Caki2 (cell line): ENCODE data around the gene CFAP299. TPM values are rescaled to one million over a fixed set of nuclear protein-coding genes. Genes with fewer than 3 reads are reported as not detected.

ENCODE experiments used
- DNase-seq: peaks from one replicate; pipeline ENCODE4 v3.0.0-alpha.2; 2015; ENCODE audit warnings: low read depth
- in situ Hi-C: cut with HindIII; loops from 2 replicates; pipeline ENCODE4 v1.10.0; 2016; ENCODE audit warnings: low sequenced_read_pairs, low pct_unique_long_range_greater_than_20kb, mixed read lengths
- total RNA-seq: library from RNA; depleted of rRNA; stranded (reverse); fragments of >200 nt; shearing (Covaris generic); gene quantifications from 2 replicates; pipeline ENCODE4 v1.2.3, GENCODE V29; 2014; ENCODE audit warnings: low replicate concordance

The CFAP299 gene
- total RNA-seq, 1 experiment from 2014 or later, result not detected

DNA sequence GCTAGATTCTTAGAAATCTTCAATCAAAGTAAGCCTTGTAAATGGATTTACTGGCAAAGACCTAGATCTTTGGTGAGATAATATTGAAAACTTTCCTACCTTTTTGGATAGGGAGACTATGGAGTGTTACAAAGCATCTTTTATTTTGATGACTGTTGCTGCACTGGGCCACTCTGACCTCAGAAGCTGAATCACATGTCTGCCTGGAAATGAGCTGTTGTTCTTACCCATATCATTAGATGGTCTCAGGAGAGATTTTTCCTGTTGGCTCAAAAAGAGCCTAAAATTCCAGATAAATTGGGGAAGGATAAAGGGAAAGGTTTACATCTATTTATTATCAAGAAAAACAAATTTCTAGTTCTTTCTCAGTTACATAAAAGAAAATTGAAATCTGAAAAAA, 567.5 kb downstream of the CFAP299 start:
- in situ Hi-C loops, result no loop called here

DNA sequence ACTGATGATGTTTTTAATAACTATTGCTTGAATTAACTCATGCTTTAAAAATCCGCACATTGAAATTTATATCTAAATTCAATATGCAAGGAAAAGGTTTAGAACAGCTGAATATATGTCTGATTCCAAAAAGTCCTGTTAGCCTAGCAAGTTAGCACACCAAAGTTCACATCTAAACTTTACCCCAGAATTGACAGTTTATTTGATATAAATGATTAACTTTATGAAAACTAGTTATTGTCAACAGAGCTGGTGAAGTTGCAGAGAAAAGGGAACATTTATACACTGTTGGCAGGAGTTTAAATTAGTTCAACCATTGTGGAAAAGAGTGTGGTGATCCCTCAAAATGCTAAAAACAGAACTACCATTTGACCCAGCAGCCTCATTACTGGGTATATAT, 574.4 kb downstream of the CFAP299 start:
- no peak for DNase-seq

More for the DNA sequence above, 567.5 kb downstream of the CFAP299 start:
- no peak for DNase-seq

DNA sequence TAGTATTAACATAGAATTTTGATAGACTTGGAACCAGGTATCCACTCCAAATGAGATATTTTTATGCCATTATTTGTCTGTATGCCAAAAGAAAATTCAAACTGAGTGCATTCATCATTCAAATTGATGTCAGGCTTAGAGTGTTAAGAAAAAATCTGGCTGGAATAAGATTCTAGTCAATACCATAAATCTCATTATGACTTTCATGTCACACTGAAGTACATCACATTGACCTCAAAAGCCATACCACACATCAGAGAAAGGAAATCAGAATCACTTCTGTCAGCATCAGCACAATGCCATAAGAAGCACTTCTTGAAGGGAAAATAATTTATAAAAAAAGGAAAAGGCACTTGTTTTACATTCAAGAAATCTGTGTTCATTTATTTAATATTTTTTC, 575.9 kb downstream of the CFAP299 start:
- DNase-seq, result no peak
- in situ Hi-C loops, result no loop called here

More for the DNA sequence above, 574.4 kb downstream of the CFAP299 start:
- in situ Hi-C loops, result no loop called here

DNA sequence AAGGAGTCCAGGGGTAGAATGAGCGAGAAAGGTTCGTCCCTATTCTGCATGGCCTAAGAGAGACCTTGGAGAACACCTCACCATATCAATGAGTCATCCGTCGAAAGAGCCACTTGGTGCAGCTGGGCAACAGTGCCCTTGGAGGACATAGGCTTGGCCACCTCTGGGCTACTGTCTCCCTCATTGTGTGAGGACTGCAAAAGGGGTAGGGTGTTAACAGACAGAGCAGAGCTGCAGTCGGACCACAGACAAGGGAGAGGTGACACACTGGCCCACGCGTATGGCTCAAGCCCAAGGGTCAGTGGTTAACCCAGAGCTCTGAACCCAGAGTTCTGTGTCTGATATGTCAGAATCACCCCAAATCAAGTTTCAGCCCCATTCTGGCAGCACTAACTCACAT, 576.8 kb downstream of the CFAP299 start:
- DNase-seq, result no peak
- in situ Hi-C loops, result no loop called here

DNA sequence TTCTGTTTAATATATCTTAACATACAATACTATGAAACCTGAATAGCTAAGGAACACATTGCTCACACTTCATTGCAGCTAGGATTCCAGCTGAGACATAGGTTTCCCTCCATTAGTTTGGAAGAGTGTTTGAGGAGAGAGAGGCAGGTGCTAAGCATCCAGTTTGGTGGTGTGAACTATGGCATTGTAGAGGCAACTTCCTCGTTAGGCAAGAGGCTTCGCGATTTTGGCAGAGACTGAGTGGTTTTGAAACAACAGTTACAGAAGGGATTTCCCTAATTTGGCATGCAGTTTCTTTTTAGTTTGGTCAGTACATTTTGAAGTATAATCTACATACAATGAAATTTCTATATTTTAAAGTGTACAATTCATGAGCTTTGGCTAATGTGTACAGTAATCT, 577.9 kb downstream of the CFAP299 start:
- no peak for DNase-seq
- in situ Hi-C loops, result no loop called here

DNA sequence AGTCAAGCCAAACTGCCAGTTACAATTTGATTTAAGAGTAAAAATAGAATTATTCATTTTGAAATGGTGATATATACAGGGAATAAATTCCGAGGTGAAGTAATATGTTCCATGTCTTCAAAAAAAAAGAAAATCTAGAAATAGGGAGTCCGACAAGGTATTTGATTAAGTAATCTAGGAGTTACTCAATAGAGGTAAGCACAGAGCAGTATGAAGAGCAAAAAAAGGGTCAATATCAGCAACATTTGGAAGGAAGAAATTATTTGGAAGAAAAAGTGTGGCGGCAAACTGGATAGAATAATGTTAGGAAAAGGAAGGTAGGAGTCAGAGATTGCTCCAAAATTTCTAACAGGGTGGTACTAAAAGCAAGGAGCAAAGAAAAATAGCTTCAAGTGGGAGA, 581.2 kb downstream of the CFAP299 start:
- DNase-seq, result no peak
- in situ Hi-C loops, result no loop called here

DNA sequence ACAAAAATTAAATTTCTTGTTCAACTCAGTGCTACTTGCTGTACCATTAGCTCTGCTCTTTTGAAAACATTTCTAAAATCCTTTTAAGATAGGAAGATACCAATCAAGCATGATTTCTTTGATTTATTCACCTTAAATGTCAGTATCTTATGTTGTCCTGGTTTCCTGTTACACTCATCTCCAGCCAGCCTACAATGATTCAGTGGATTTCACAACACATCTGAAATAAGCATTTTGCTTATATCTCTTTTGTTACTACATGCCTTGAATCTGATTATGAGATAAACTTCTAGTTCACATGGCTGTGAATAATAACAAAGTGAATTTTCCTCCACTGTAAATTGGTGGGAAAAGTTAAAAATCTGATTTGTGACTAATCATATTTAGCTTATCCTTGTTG, 582.5 kb downstream of the CFAP299 start:
- no peak for DNase-seq
- in situ Hi-C loops, result no loop called here

DNA sequence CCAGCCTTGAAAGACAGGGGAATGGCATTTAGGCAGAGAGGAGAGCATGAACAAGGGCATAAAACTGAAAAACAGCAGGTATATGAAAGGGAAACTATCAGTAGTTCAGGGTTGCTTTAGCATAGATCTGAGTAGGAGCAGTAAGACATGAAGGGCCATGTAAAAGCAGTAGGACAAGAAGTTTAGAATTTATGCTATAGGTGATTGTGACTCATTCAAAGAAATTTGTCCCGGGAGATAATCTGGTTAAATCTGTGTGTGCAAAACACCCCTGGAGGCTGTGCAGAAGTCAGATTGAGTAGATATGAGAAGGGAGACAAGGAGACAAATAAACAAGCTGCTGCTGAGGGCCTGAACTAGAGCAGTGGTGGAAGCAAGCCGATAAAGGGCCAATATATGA, 585.9 kb downstream of the CFAP299 start:
- in situ Hi-C loops, result no loop called here
- no peak for DNase-seq

DNA sequence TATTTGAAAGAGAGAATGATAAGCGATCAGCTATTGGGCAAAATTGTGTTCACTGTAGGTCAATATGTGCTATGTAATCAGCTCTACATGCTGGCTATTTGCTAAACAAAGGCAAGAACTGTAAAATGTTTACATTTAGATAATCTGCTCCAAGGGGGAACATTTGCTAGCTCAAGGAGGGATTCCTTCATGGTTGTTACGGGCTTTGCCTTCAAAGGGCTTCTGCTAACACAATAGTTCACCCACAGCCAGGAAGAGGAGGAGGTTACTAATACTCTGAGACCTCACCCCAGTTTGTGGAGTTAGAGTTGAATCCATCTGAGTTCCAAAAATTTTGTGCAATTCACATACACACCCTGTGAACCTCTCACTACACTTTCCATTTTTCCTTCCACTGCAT, 587.4 kb downstream of the CFAP299 start:
- in situ Hi-C loops, result no loop called here
- no peak for DNase-seq

DNA sequence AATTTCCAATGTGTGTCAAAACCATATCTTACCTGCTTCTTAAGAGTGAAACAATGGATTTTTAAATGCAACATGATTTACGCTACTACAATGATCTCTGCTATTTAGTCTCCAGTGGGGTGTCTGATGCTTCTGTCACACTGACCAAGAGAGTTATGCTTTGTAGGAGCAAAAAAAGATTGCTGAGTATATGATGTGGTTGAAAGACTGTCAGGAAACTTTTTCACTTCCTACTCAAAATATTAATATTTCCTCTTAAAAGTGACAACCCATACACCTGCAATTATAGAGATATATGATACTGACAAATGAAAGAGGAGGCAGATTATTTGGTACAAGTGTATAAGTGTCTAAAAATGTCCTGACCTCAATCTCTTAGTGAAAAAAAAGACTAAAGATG, 589.8 kb downstream of the CFAP299 start:
- in situ Hi-C loops, result no loop called here
- no peak for DNase-seq

DNA sequence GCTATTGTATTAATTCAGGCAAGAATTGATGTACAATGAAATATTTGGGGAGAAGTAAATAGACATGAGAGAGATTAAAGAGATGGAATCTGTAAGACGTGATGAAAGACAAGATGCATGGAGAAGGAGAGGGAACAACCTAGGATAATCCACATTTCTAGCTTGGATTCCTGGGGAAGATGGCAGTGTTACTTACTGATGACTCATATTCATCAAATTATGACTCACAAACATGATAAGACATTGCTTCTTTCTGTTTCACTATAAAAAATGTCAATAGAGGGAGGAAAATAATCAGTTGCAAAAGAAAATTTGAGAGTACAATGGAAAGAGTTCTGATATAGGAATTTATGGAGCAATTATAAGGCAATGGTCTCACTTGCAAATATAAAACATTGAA, 590.9 kb downstream of the CFAP299 start:
- in situ Hi-C loops, result no loop called here
- DNase-seq, result no peak

DNA sequence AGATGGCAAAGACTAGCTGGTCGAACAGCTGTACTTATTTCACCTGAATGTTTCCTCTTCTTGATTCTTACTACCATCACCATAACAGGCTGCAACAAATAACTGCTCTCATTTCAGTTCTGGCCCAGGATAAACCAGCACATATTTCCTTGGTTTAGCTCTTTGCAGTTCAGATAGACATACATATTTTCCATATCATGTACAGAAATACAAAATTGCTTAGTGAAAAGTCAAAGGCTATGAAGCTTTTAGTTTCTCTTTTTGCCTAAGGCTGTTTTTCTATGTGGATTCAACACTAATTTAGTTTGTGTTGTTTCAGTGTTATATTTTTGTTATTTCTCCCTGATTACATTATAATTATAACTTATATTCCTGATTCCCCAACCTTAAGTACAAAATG, 591.4 kb downstream of the CFAP299 start:
- in situ Hi-C loops, result no loop called here
- no peak for DNase-seq

DNA sequence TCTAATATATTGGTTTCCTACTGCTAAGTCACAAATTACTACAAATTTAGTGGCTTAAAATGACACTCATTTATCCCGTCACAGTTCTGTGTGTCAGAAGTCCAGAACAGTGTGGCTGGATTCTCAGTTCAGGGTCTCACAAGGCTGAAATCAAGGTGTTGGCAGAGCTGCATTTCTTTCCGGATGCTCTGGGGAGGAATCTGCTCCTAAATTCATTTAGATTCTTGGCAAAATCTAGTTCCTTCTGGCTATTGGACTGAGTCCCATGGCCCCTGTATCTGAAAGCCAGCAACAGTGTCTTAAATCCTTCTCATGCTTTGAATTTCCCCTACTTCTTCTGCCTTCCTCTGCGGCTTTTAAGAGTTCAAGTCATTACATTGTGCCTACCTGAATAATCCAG, 591.9 kb downstream of the CFAP299 start:
- in situ Hi-C loops, result no loop called here
- DNase-seq, result no peak

DNA sequence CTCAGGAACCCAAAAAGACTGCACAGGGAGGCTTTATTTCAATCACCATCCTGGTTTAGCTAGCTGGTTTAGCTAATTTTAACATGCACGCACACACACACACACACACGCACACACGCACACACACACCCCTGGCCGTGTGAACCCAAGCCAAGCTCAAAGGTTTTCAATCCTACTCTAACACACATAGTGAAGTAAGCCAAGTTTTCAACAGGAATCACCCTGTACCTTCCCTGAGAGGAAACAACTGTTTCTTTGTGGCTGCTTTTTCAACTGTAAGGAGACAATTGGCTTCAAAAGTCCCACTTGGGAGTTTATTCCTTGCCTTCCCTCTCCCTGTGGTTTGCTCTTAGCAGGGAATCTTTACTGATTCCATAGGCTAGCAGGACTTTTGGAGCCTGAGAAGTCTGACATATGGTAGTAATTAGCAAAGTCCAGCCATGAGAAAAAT, 596.1 kb downstream of the CFAP299 start:
- in situ Hi-C loops, result no loop called here
- no peak for DNase-seq

DNA sequence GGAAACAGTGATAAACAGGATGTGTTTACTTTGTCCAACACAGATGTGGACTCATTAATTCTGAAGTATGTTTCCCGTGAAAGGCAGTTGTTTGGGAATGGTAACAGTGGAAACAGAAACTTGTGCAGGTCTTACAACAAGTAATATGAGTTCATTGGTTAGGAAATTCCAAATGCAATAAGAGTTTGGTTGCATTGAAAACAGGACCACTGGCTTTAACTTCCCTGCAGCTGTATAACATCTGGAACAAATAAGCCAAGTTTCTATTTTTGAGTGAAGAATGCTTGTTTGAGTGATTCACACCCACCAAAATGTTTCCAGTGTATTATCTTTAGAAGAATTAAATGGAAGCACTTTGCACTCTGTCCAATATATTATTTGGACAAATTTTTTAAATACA, 612.6 kb downstream of the CFAP299 start:
- in situ Hi-C loops, result no loop called here
- DNase-seq, result no peak

DNA sequence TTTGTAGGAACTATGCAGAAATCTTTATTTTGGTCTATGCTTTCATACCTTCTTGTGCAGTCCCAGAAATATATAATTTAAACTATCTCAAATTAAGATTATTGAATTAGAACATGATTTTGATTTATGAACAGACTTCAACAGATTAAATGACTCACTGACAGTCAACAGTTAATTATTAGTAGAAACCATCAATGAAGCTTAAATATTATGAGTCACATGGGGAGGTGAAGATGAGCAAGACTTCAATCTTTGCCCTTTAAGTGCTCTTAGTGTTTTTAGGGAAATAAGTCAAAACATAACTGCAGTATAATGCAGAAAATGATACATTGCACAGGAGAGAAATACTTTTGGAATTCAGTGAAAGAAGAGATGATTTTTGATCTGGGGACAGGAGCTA, 613.5 kb downstream of the CFAP299 start:
- in situ Hi-C loops, result no loop called here
- DNase-seq, result peak; percentile 12

DNA sequence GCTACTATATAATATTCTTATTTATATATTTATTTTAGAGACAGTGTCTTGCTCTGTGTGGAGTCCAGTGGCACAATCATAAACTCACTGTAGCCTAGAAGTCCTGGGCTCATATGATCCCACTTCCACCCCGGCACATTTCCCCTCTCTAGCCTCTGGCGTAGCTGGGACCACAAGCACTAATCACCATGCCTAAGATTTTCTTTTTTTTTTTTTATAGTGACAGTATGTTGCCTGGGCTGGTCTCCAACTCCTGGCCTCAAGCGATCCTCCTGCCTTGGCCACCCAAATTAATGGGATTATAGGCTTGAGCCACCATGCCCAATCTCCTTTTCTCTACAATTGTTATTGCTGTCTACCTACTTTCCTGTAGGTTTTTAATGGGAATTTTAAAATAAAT, 620.9 kb downstream of the CFAP299 start:
- in situ Hi-C loops, result no loop called here
- DNase-seq, result no peak

DNA sequence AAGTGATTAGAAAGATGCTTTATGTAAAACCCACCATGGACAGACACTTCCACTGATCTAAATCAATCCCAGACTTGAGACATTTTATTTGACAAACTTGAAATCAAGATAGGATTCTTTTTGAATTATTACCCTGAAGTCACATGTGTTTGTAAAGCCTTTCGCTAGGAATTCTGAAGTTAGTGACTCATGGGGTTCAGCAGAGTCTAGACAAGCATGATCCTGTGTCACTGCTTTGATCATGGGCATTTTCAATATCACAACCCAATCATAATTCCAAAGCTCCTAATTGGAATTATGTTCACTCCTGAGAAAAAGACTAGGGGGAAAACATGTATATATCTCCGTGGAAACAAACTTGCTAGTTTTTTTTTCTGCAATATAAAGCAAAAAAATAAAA, 627.5 kb downstream of the CFAP299 start:
- in situ Hi-C loops, result no loop called here
- peak; percentile 2 for DNase-seq

DNA sequence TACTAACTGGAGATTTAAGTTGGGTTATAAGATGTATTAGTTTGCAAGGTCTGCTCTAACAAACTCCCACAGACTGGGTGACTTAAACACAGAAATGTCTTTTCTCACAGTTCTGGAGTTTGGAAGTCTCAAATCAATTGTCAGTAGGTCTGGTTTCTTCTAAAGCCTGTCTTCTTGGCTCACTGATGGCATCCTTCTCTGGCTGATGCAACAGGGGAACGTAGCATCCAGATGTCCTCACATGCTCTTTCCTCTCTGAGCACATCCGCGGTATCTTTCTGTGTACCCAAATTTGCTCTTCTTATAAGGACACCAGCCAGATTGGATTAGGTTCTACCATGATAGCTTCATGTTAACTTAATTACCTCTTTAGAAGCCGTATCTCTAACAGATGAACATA, 631.8 kb downstream of the CFAP299 start:
- in situ Hi-C loops, result no loop called here

DNA sequence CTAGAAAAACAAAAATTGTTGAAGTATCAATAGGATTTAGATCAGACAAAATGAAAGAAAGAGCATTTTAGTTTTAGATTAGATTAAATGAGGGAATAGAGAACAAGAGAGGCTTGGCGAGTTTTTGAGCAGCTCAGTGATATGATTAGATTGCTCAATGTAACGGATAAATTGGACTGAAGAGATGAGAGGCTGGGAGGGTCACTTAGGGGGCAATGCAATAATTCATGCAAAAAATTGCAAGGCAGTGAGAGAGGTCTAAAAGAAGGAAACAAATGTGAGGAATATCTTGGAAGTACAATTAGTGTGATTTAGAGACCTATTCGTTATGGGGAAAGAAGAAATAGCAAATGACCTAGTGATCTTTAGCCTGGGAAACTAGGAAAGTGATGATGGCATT, 644.7 kb downstream of the CFAP299 start:
- DNase-seq, result no peak
- in situ Hi-C loops, result no loop called here

More for the DNA sequence above, 631.8 kb downstream of the CFAP299 start:
- DNase-seq, result no peak

DNA sequence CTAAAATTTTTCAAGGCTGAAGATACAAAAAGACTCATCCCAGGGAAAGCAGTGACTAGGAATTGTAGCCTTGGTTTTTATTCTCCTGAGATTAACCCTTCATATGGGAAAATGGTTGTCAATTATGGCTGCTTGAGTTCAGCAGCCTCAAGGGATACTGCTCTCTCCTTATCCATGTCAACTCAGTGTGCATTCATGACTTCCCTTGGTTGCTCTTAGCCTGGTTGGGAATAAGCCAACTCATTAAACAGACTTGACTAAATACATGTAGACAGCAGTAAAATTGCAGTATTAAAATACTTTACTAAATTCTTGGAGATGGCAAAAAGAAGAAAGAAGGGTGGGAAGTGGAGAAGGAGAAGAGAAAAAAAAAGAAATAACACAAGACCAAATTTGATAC, 650.5 kb downstream of the CFAP299 start:
- no peak for DNase-seq
- in situ Hi-C loops, result no loop called here
